HG03565 (cell line): Measurements from ENCODE around the gene PRR15L.
"Not testable (repeated sequence)": the region's sequence is repeated elsewhere in the genome, so short reads cannot be mapped to it uniquely, and the experiment has no call there.

Experiments used
- ATAC-seq: cut with Tn5 transposase; IDR thresholded peaks from one replicate; pipeline ENCODE4 v1.9.1; 2021; ENCODE audit warnings: mild to moderate bottlenecking, moderate library complexity; ENCODE audit not compliant: unreplicated experiment

The PRR15L gene

GRCh38 chr17:47989159-47989558, 31.5 kb upstream of the PRR15L start:
- no peak for ATAC-seq

DNA sequence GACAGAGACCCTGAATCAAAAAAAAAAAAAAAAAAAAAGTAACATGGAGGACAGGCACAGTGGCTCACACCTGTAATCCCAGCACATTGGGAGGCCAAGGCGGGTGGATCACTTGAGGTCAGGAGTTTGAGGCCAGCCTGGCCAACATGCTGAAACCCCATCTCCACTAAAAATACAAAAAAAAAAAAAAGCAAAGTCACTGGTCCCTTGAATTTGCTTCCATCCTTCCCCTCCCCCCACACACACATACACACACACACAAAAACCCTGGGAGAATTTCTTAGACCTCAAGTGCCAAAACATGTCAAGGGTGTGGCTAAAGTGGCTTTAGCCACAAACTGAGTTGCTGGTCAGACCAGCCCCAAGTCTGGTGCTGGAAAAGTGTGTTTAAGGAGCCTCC, 30.8 kb upstream of the PRR15L start:
- not testable (repeated sequence) for ATAC-seq

GRCh38 chr17:47987240-47987835, 29.7 kb upstream of the PRR15L start:
- no peak for ATAC-seq

GRCh38 chr17:47986520-47986919, 28.8 kb upstream of the PRR15L start:
- ATAC-seq: no peak

DNA sequence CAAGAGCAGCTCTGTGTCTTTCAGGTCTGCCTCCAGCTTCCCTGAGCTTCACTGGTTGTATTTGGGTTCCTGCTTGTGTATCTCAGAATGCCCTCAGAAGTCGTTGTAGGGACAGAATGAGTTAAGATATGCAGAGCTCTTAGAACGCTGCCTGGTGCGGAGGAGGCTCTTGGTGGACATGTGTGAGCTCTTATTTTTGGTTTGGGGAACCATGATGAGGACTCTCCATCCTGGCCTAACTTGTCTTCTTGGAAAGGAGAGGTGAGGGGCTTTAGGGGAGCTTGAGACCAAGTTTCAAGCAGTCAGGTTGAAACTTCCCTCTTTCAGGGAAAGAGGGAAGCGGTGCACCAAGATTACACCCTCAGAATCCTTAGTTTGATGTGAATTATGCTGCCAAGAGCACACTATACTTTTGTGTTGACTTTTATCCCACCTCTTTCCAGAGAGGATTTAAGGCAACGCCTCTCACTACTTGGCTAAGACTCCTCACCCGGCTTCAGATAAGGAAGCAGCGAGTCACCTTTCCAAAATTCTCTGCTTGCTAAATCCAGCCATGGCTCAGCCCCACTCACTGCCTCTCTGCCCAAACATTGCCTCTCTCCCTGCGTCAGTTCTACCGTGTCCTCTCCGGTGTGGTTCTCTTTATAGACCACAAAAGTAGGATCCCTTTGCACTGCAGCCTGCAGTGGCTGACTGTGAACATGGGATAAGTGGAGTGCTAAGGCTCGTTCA, 26.0 kb upstream of the PRR15L start:
- ATAC-seq: no peak

DNA sequence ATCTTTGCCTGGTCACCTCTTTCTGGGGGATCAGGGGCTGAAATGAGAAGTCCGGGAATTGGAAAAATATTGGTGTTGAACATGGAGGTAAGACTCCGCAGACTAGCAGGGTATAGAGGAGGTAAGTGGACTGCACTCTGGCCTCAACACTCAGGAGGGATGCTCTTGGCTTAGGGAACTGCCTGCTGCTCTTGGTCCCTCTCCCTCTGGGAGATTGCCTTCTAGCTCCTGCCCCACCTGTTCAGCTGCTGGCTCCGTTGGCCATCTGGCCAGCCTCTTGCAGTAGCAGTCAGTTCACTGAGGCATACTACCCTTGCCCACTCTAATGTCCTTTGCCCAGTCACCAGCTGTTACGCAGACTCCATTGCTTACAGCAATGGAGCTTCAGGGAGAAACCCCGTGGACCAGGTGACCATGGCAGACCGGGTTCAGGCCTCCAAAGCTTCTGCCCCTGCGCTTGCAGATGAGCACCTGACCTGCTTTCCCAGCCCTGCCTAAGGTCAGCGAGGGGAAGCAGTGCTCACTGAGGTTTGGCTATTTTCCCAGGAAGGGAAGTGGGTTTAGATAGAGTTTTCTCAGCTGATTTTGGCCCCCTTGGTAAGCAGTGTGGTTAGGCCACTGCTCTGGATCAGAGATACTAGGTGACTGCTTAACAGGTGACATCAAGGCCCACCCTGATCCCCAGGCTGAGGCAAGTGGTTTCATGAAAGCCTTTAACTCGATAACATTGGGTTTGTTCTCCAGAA, 25.1 kb upstream of the PRR15L start:
- ATAC-seq: no peak

GRCh38 chr17:47982091-47982617, 24.5 kb upstream of the PRR15L start:
- no peak for ATAC-seq

DNA sequence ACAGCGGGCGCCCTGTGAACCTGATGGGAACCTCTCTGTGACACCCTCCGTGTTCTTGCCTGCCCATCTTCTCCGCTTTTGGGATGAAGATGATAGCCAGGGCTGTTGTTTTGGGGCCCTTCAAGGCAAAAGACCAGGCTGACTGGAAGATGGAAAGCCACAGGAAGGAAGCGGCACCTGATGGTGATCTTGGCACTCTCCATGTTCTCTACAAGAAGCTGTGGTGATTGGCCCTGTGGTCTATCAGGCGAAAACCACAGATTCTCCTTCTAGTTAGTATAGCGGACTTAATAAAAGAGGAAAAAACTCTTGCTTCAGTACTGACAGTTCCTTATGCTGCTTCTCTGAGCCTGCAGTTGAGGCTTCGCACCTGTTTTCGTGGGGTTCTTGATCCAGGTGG, 23.8 kb upstream of the PRR15L start:
- no peak for ATAC-seq

GRCh38 chr17:47980541-47980940, 22.9 kb upstream of the PRR15L start:
- no peak for ATAC-seq

- no peak for ATAC-seq
These were observed 20.6 kb upstream of the PRR15L start for GRCh38 chr17:47978324-47978723.

- ATAC-seq: no peak
These were observed 18.1 kb upstream of the PRR15L start for GRCh38 chr17:47975823-47976205.

GRCh38 chr17:47975189-47975822, 17.6 kb upstream of the PRR15L start:
- ATAC-seq: no peak

DNA sequence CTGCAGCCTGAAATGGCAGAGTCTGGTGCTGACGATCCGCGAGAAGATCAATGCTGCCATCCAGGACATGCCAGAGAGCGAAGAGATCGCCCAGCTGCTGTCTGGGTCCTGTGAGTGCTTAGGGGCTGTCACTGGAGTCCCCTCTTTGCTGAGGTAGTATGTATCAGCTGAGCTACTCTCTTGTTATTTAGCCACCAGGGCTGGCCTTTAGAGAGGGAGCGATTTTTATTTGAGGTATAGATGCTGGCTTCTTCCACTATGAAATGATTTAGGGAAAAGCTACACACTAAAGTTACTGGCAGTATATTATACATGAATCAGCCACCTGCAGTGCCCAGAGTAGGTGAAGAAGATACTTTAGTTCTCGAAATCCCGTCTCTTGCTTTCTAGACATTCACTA, 15.9 kb upstream of the PRR15L start:
- no peak for ATAC-seq

DNA sequence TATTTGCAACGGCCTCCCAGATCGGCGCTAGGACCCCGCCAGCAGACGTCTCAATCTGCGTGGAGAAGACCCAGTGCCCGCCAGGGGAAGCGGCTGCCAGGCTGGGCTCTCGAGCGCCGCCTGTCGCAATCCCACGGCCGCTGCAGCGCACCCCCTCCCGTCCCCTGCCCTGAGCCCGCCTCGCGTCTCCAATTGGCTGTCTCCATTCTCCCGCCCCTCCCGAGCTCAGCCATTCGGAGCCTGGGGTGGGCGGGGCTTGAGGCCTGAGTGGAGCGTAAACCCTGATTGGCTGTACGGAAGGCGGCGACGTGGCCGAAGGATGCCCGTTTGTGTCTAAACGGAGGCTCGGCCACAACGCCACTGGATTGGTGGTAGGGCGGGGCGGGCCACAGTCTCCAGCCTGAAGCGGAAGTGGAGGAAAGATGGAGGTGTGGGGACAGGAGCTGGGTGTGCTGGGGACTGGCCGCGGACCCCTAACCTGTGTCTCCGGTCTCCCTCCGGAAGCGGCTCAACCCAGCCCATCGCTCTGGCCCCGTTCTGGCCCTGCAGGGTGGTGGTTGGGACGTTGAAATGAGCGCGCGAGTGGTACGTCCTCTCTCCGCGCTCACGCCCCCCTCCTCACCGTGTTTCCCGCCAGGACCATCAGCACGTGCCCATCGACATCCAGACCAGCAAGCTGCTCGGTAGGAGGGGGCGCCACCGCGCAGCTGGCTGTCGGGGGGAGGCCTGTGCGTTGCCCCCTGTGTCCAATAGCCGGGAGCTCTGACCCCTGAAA, 13.2 kb upstream of the PRR15L start, which contains the start of gene CDK5RAP3:
CDK5RAP3 (plus strand) TSS at position 389 of the 775 bp plus-strand sequence; CDS start at position 423, 34 bp downstream.
- ATAC-seq: peak; percentile 93

DNA sequence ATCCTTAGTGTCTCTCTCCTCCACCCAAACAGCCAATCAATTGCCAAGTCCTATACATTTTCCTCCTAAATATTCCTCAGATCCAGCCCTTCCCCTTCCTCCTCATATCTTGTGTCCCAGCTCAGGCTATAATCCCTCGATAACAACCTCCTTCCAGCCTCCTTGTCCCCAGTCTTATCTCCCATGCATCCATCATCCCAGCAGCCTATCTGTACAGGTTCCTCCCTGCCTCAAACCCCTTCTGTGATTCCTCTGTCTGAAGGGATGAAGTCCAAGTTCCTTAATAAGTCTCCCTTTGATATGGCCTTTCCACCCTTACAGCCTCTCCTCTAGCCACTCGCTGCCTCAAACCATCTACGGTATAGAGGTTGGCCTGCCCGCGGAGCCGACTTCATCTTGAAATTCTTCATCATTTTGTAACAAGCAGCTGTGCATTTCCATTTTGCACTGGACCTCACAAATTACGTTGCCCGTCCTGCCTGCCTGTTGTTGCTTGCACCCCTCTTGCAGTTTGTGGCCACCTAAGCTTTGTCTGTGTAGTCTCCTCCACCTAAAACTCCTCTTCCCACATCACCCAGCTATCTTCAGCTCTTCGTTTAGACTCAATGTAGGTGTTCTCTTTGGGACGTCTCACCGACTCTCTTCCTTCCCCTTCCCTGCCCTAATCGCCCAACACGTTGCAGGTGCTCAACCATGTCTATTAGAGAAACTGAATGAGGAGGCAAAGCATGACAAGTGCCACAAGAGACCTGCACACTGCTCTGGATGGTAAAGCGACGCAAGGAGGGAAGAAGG, 12.4 kb upstream of the PRR15L start:
- ATAC-seq: no peak

- no peak for ATAC-seq
These were observed 11.2 kb upstream of the PRR15L start for GRCh38 chr17:47968836-47969235.

- ATAC-seq: no peak
These were observed 10.0 kb upstream of the PRR15L start for GRCh38 chr17:47967607-47968252.

GRCh38 chr17:47966079-47966519, 8.4 kb upstream of the PRR15L start:
- ATAC-seq: no peak

- no peak for ATAC-seq
These were observed 7.2 kb upstream of the PRR15L start for GRCh38 chr17:47964856-47965255.
